ENCODE data around the gene DTX3L. TPM values are rescaled to one million over a fixed set of nuclear protein-coding genes. Genes with fewer than 3 reads are reported as not detected.

DTX3L gene
- total and polyA plus RNA-seq, 2 of the 13 experiments (the other 11 are each of a cell fraction or from before 2014, with no cell fraction given), result 2.5 to 10.9 TPM

DNA sequence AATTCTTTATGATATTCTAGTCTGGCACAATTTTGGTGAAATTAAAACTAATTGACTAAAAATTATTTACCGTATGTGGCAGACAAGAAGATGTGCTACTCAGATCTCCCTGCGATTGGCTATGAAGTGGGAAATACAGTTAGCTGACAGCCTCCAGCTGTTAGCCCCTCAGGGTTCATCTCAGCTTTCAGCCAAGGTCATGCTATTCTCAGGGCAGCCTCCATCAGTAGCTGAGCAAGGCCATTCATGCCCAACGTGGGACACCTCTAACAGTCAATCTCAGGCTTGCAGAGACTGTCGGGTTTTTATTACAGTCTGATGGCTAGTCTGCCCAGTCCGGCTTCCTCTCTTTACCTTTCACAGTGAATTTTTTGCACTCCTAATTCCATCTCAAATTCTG, 6.8 kb upstream of the DTX3L start:
- no peaks in the 10 kb centered on the region for H3K79me2 ChIP-seq (ENCODE audit: insufficient read depth, low read length)
- no peaks in the 10 kb centered on the region for H3K9me3 ChIP-seq (ENCODE audit: low read length)
- ChIA-PET CTCF (ENCODE audit: low intra/inter-chr PET ratio, low total read pairs) (no interaction called here), POLR2A (no interaction called here)
- no peak for TF ChIP-seq ZNF639 (CRISPR knock-in tag; conservative IDR thresholded peaks at IDR 0.05)
- TF ChIP-seq, protein P1, sequence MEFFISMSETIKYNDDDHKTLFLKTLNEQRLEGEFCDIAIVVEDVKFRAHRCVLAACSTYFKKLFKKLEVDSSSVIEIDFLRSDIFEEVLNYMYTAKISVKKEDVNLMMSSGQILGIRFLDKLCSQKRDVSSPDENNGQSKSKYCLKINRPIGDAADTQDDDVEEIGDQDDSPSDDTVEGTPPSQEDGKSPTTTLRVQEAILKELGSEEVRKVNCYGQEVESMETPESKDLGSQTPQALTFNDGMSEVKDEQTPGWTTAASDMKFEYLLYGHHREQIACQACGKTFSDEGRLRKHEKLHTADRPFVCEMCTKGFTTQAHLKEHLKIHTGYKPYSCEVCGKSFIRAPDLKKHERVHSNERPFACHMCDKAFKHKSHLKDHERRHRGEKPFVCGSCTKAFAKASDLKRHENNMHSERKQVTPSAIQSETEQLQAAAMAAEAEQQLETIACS (CRISPR knock-in tag; IDR thresholded peaks at IDR 0.05), result no peak
- no peak for TF ChIP-seq PRDM10 (CRISPR knock-in tag; IDR thresholded peaks at IDR 0.05; ENCODE audit: low read depth)
- TF ChIP-seq CBX1 (IDR thresholded peaks at IDR 0.05; ENCODE audit: low read depth), result no peak
- TF ChIP-seq KLF16 (CRISPR knock-in tag; IDR thresholded peaks at IDR 0.05), result no peak
- WGBS (ENCODE audit: low lambda C conversion rate), result 98% methylated on average over 4 of the region's 5 CpGs
- ATAC-seq (no peak), FAIRE-seq (no peak), DNase-seq (ENCODE audit: low spot score) (no peak)
- no peak overlapping the region for H3K27ac ChIP-seq (ENCODE audit: extremely low read length, insufficient read depth, low read length)
- no peak overlapping the region for H3K4me3 ChIP-seq (replicated peaks in 1 of 3; ENCODE audit: insufficient read depth in 1 of 3, low read depth in 2 of 3, low read length in 3 of 3)
- no peaks in the 10 kb centered on the region for H4K20me1 ChIP-seq (ENCODE audit: insufficient read depth, low read length)
- no peaks in the 10 kb centered on the region for H3K36me3 ChIP-seq (replicated peaks in 1 of 2; ENCODE audit: control insufficient read depth in 1 of 2, insufficient read depth in 2 of 2, low read length in 2 of 2)
- peaks cover 11% of the 10 kb centered on the region for H3K4me1 ChIP-seq (ENCODE audit: insufficient read depth, low read length)
- no TSS peak for BruUV-seq (replicated peaks)
- H3K9ac ChIP-seq (ENCODE audit: insufficient read depth, low read depth, low read length), result no peak overlapping the region
- no peak overlapping the region for H2AFZ ChIP-seq (ENCODE audit: low read length)
- H3K27me3 ChIP-seq (ENCODE audit: control insufficient read depth in 1 of 2, insufficient read depth in 2 of 2, low read length in 2 of 2), result no peaks in the 10 kb centered on the region
- intact Hi-C loops (cut with micrococcal nuclease; ENCODE audit: unreplicated experiment) (no loop called here), in situ Hi-C loops (cut with HindIII; ENCODE audit: extremely low pct_ligation_motif_present, low pct_unique_long_range_greater_than_20kb) (loop anchor here (5.0 kb wide), 1 partner anchor 120 kb away; no protein-coding TSS in a partner anchor)
- no peak overlapping the region for H3K4me2 ChIP-seq (ENCODE audit: low read depth, low read length)

Data from HepG2 (cell line).